ENCODE data around the gene CCNL2.
A peak's percentile ranks its signal among the peaks of the same experiment; 100 is the strongest.

CCNL2 gene

DNA sequence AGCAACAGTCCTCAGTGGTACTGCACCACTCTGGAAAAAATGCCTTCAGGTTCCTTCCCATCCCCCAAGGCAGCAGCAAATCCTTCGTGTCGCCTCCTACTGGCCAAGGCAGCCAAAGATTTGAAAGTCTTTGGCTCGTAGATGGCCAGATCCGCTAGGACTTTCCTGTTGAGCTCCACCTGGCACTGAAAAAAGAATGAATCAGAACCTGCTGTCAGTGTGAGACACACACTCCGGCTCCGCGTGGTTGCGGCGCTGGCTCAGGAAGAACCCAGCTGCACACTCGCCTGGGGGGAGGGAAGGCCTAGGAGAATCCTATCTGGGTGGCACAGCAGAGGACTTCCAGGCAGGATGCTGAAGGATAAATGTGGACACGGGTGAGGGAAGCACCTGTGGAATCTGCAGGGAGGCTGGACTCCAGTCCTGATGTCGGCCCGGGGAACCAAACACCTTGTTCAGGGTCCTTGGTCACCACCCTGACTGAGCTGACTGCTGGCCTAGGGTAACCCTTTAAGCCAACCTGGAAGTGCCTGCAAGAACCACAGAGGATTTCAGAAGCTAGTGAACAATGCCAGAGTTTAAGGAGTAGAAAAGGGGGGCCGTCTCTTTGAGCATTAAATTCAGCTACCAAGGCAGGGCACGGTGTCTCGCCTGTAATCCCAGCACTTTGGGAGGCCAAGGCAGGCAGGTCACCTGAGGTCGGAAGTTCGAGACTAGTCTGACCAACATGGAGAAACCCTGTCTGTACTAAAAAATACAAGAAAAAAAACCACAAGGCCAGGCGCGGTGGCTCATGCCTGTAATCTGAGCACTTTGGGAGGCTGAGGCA is 3.2 kb upstream of the CCNL2 start (continued):
- TF ChIP-seq, protein P1, sequence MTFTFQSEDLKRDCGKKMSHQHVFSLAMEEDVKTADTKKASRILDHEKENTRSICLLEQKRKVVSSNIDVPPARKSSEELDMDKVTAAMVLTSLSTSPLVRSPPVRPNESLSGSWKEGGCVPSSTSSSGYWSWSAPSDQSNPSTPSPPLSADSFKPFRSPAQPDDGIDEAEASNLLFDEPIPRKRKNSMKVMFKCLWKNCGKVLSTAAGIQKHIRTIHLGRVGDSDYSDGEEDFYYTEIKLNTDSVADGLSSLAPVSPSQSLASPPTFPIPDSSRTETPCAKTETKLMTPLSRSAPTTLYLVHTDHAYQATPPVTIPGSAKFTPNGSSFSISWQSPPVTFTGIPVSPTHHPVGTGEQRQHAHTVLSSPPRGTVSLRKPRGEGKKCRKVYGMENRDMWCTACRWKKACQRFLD (tag by site-specific recombination; IDR thresholded peaks at IDR 0.05): no peak
- TF ChIP-seq ZNF571 (tag by site-specific recombination; IDR thresholded peaks at IDR 0.05) (no peak), ZEB2 (tag by site-specific recombination; IDR thresholded peaks at IDR 0.05) (peak; percentile 37; the same call in 1 of the 2 replicates), TRIM28 (IDR thresholded peaks at IDR 0.05; ENCODE audit: borderline replicate concordance, low read length) (0 out of 2 replicates have a peak, but pooled peaks have one; percentile 52), ZSCAN30 (tag by site-specific recombination; IDR thresholded peaks at IDR 0.05) (0 out of 2 replicates have a peak, but pooled peaks have one; percentile 22), ZNF785 (tag by site-specific recombination; IDR thresholded peaks at IDR 0.05) (no peak), ZNF624 (tag by site-specific recombination; IDR thresholded peaks at IDR 0.05) (no peak), ZNF843 (tag by site-specific recombination; IDR thresholded peaks at IDR 0.05) (no peak), SETDB1 (IDR thresholded peaks at IDR 0.05; ENCODE audit: insufficient read length, low read length) (no peak), ZNF544 (tag by site-specific recombination; IDR thresholded peaks at IDR 0.05) (no peak), ZNF600 (tag by site-specific recombination; IDR thresholded peaks at IDR 0.05) (peak; percentile 85; the same call in 1 of the 2 replicates), ZBTB17 (tag by site-specific recombination; IDR thresholded peaks at IDR 0.05) (0 out of 2 replicates have a peak, but pooled peaks have one; percentile 22), ZNF354C (tag by site-specific recombination; IDR thresholded peaks at IDR 0.05; ENCODE audit: borderline replicate concordance, low read depth) (no peak), ZNF701 (tag by site-specific recombination; IDR thresholded peaks at IDR 0.05) (no peak), IKZF3 (tag by site-specific recombination; IDR thresholded peaks at IDR 0.05) (peak; percentile 30; the same call in 1 of the 2 replicates), ZNF654 (tag by site-specific recombination; IDR thresholded peaks at IDR 0.05; ENCODE audit: low read depth) (no peak), HOXC10 (CRISPR knock-in tag; IDR thresholded peaks at IDR 0.05) (no peak), ZNF530 (tag by site-specific recombination; IDR thresholded peaks at IDR 0.05; ENCODE audit: low read depth) (no peak), ZNF501 (tag by site-specific recombination; IDR thresholded peaks at IDR 0.05) (no peak; the same call in 1 of the 2 replicates), ZFP69B (tag by site-specific recombination; IDR thresholded peaks at IDR 0.05) (no peak), ZNF37A (tag by site-specific recombination; IDR thresholded peaks at IDR 0.05) (no peak), ZFHX2 (tag by site-specific recombination; conservative IDR thresholded peaks at IDR 0.05) (no peak), ZBTB48 (tag by site-specific recombination; IDR thresholded peaks at IDR 0.05) (no peak), ZNF791 (tag by site-specific recombination; IDR thresholded peaks at IDR 0.05) (no peak), ZNF677 (tag by site-specific recombination; IDR thresholded peaks at IDR 0.05) (no peak), WT1 (tag by site-specific recombination; IDR thresholded peaks at IDR 0.05) (no peak)
- TF ChIP-seq, protein P2, sequence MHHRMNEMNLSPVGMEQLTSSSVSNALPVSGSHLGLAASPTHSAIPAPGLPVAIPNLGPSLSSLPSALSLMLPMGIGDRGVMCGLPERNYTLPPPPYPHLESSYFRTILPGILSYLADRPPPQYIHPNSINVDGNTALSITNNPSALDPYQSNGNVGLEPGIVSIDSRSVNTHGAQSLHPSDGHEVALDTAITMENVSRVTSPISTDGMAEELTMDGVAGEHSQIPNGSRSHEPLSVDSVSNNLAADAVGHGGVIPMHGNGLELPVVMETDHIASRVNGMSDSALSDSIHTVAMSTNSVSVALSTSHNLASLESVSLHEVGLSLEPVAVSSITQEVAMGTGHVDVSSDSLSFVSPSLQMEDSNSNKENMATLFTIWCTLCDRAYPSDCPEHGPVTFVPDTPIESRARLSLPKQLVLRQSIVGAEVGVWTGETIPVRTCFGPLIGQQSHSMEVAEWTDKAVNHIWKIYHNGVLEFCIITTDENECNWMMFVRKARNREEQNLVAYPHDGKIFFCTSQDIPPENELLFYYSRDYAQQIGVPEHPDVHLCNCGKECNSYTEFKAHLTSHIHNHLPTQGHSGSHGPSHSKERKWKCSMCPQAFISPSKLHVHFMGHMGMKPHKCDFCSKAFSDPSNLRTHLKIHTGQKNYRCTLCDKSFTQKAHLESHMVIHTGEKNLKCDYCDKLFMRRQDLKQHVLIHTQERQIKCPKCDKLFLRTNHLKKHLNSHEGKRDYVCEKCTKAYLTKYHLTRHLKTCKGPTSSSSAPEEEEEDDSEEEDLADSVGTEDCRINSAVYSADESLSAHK (tag by site-specific recombination; IDR thresholded peaks at IDR 0.05): no peak
- TF ChIP-seq, protein P3, sequence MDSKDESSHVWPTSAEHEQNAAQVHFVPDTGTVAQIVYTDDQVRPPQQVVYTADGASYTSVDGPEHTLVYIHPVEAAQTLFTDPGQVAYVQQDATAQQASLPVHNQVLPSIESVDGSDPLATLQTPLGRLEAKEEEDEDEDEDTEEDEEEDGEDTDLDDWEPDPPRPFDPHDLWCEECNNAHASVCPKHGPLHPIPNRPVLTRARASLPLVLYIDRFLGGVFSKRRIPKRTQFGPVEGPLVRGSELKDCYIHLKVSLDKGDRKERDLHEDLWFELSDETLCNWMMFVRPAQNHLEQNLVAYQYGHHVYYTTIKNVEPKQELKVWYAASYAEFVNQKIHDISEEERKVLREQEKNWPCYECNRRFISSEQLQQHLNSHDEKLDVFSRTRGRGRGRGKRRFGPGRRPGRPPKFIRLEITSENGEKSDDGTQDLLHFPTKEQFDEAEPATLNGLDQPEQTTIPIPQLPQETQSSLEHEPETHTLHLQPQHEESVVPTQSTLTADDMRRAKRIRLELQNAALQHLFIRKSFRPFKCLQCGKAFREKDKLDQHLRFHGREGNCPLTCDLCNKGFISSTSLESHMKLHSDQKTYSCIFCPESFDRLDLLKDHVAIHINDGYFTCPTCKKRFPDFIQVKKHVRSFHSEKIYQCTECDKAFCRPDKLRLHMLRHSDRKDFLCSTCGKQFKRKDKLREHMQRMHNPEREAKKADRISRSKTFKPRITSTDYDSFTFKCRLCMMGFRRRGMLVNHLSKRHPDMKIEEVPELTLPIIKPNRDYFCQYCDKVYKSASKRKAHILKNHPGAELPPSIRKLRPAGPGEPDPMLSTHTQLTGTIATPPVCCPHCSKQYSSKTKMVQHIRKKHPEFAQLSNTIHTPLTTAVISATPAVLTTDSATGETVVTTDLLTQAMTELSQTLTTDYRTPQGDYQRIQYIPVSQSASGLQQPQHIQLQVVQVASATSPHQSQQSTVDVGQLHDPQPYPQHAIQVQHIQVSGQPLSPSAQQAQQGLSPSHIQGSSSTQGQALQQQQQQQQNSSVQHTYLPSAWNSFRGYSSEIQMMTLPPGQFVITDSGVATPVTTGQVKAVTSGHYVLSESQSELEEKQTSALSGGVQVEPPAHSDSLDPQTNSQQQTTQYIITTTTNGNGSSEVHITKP (tag by site-specific recombination; IDR thresholded peaks at IDR 0.05): peak; percentile 40; the same call in 1 of the 2 replicates
- TF ChIP-seq, protein P4, sequence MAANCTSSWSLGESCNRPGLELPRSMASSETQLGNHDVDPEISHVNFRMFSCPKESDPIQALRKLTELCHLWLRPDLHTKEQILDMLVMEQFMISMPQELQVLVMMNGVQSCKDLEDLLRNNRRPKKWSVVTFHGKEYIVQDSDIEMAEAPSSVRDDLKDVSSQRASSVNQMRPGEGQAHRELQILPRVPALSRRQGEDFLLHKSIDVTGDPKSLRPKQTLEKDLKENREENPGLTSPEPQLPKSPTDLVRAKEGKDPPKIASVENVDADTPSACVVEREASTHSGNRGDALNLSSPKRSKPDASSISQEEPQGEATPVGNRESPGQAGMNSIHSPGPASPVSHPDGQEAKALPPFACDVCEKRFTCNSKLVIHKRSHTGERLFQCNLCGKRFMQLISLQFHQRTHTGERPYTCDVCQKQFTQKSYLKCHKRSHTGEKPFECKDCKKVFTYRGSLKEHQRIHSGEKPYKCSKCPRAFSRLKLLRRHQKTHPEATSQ (tag by site-specific recombination; IDR thresholded peaks at IDR 0.05): no peak
- TF ChIP-seq, protein P5, sequence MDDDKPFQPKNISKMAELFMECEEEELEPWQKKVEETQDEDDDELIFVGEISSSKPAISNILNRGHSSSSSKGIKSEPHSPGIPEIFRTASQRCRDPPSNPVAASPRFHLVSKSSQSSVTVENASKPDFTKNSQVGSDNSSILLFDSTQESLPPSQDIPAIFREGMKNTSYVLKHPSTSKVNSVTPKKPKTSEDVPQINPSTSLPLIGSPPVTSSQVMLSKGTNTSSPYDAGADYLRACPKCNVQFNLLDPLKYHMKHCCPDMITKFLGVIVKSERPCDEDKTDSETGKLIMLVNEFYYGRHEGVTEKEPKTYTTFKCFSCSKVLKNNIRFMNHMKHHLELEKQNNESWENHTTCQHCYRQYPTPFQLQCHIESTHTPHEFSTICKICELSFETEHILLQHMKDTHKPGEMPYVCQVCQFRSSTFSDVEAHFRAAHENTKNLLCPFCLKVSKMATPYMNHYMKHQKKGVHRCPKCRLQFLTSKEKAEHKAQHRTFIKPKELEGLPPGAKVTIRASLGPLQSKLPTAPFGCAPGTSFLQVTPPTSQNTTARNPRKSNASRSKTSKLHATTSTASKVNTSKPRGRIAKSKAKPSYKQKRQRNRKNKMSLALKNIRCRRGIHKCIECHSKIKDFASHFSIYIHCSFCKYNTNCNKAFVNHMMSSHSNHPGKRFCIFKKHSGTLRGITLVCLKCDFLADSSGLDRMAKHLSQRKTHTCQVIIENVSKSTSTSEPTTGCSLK (tag by site-specific recombination; IDR thresholded peaks at IDR 0.05): no peak
